ENCODE measurements around the gene FGGY.

DNA sequence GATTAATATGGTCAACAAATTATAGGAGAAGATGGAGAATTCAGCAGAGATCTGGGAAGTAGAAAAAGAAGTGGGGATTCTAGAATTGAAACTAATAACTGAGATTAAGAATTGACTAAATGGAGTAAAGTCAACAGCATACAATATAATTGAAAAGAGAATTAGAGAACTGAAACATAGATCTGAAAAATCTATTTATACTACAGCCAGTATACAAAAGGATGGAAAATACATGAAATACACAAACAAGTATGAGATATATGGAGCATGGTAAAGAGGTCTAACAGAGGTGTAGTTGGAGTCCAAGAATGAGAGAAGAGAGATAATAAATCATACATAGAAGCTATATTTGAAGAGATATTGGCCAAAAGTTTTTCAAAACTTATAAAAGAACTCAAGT is 235.2 kb downstream of the FGGY start:
- TF ChIP-seq, protein P1, sequence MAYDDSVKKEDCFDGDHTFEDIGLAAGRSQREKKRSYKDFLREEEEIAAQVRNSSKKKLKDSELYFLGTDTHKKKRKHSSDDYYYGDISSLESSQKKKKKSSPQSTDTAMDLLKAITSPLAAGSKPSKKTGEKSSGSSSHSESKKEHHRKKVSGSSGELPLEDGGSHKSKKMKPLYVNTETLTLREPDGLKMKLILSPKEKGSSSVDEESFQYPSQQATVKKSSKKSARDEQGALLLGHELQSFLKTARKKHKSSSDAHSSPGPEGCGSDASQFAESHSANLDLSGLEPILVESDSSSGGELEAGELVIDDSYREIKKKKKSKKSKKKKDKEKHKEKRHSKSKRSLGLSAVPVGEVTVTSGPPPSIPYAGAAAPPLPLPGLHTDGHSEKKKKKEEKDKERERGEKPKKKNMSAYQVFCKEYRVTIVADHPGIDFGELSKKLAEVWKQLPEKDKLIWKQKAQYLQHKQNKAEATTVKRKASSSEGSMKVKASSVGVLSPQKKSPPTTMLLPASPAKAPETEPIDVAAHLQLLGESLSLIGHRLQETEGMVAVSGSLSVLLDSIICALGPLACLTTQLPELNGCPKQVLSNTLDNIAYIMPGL (CRISPR knock-in tag; IDR thresholded peaks at IDR 0.05), result no peak
- TF ChIP-seq USF2 (CRISPR knock-in tag; IDR thresholded peaks at IDR 0.05) (no peak), ETV6 (CRISPR knock-in tag; IDR thresholded peaks at IDR 0.05) (no peak), FOXP4 (CRISPR knock-in tag; IDR thresholded peaks at IDR 0.05) (no peak), ZNF121 (CRISPR knock-in tag; IDR thresholded peaks at IDR 0.05) (no peak), TEAD1 (CRISPR knock-in tag; IDR thresholded peaks at IDR 0.05) (no peak), CTCF (IDR thresholded peaks at IDR 0.05) (no peak), NR3C1 (CRISPR knock-in tag; conservative IDR thresholded peaks at IDR 0.05; ENCODE audit: low read depth) (no peak), MYBL2 (CRISPR knock-in tag; IDR thresholded peaks at IDR 0.05) (no peak), PRRX2 (CRISPR knock-in tag; IDR thresholded peaks at IDR 0.05) (no peak), JUN (CRISPR knock-in tag; IDR thresholded peaks at IDR 0.05) (no peak)
- TF ChIP-seq, protein P2, sequence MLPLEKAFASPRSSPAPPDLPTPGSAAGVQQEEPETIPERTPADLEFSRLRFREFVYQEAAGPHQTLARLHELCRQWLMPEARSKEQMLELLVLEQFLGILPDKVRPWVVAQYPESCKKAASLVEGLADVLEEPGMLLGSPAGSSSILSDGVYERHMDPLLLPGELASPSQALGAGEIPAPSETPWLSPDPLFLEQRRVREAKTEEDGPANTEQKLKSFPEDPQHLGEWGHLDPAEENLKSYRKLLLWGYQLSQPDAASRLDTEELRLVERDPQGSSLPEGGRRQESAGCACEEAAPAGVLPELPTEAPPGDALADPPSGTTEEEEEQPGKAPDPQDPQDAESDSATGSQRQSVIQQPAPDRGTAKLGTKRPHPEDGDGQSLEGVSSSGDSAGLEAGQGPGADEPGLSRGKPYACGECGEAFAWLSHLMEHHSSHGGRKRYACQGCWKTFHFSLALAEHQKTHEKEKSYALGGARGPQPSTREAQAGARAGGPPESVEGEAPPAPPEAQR (CRISPR knock-in tag; IDR thresholded peaks at IDR 0.05), result no peak
- TF ChIP-seq, protein P3, sequence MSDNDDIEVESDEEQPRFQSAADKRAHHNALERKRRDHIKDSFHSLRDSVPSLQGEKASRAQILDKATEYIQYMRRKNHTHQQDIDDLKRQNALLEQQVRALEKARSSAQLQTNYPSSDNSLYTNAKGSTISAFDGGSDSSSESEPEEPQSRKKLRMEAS (CRISPR knock-in tag; IDR thresholded peaks at IDR 0.05), result no peak

Data from WTC11 (cell line).